RWPE2 (cell line): Measurements from ENCODE around the gene CASTOR1.

Experiments
- ATAC-seq: fragments of 200-7000 bp; cut with Tn5 transposase; 3 replicates; pipeline ENCODE4 v1.9.1; 2021; ENCODE audit warnings: low read depth
- DNase-seq: peaks from one replicate; pipeline ENCODE4 v3.0.0-alpha.2; 2020; ENCODE audit warnings: low spot score
- H3K27ac ChIP-seq: fragments of 450-650 bp; 2 replicates; pipeline ENCODE4 v1.5.1; 2017; ENCODE audit warnings: mild to moderate bottlenecking; ENCODE audit not compliant: poor library complexity, severe bottlenecking
- H3K27me3 ChIP-seq: fragments of 250-450 bp; sonication (Bioruptor Pico); 2 replicates; pipeline ENCODE4 v1.5.1; 2021; ENCODE audit warnings: mild to moderate bottlenecking, moderate library complexity; ENCODE audit not compliant: insufficient read depth, poor library complexity, severe bottlenecking
- H3K36me3 ChIP-seq: fragments of 250-450 bp; sonication (Bioruptor Pico); 2 replicates; pipeline ENCODE4 v1.5.1; 2020; ENCODE audit warnings: low read depth, mild to moderate bottlenecking, moderate library complexity
- H3K4me1 ChIP-seq: fragments of 250-450 bp; sonication (Bioruptor Pico); 2 replicates; pipeline ENCODE4 v1.5.1; 2021; ENCODE audit warnings: mild to moderate bottlenecking, moderate library complexity; ENCODE audit not compliant: insufficient read depth, poor library complexity, severe bottlenecking
- H3K4me3 ChIP-seq: fragments of 250-450 bp; sonication (Bioruptor Pico); 2 replicates; pipeline ENCODE4 v1.5.1; 2021; ENCODE audit warnings: mild to moderate bottlenecking, moderate library complexity; ENCODE audit not compliant: severe bottlenecking
- H3K9me3 ChIP-seq: fragments of 250-450 bp; sonication (Bioruptor Pico); 2 replicates; pipeline ENCODE4 v1.5.1; 2021; ENCODE audit warnings: mild to moderate bottlenecking, moderate library complexity; ENCODE audit not compliant: severe bottlenecking
- CTCF ChIP-seq: fragments of 450-650 bp; IDR thresholded peaks from one replicate; pipeline ENCODE4 v1.5.1; 2017; ENCODE audit warnings: mild to moderate bottlenecking, moderate library complexity; ENCODE audit not compliant: poor library complexity, severe bottlenecking

CASTOR1 gene

DNA sequence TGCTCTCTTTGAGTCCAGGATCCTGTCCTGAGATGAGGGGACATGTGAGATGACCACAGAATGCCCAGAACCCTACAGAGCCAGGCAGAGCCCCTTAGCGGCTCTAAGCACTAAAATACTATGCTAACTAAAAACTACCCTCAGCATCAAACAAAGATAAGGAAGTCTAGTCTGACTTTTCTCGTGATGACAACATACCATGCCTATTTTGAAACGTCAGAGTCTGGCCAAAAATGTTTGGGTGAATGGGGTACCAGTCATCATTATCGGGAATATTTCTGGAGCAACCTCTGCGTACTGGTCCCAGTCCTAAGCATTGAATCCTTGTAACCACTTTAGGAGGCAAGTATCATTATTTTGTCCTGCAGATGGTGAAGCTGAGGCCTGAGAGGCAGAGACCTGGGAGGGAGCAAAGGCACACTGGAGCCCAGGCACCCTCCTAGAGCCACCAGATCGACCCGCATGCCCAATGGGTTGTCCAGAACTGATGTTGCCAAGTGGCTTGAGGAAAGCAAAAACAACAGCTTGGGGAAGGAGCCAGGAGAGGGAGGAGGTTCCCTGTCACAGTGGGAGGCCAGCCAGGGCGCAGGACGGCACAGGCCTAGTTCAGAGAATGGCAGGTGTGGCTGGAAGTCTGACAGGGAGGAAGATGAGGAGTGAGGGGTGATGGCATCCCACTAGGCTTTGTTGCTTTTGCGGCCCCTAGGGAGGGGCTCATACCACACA lies 15.4 kb downstream of the CASTOR1 start:
- Histone ChIP-seq H3K9me3 (no peaks in the 10 kb centered on the region), H3K4me3 (no peak overlapping the region), H3K36me3 (no peaks in the 10 kb centered on the region), H3K27me3 (no peaks in the 10 kb centered on the region), H3K4me1 (peaks cover 7% of the 10 kb centered on the region), H3K27ac (no peak overlapping the region)
- no peak for ATAC-seq
- TF ChIP-seq CTCF: no peak
- no peak for DNase-seq

- peaks cover 7% of the 10 kb centered on the region for H3K4me1 ChIP-seq
- no peak overlapping the region for H3K27ac ChIP-seq
- DNase-seq (no peak), ATAC-seq (no peak)
- no peaks in the 10 kb centered on the region for H3K27me3 ChIP-seq
- no peaks in the 10 kb centered on the region for H3K9me3 ChIP-seq
- H3K4me3 ChIP-seq: no peak overlapping the region
- TF ChIP-seq CTCF: no peak
- H3K36me3 ChIP-seq: no peaks in the 10 kb centered on the region
These were observed 16.3 kb downstream of the CASTOR1 start for GRCh38 chr22:30272781-30273601.

DNA sequence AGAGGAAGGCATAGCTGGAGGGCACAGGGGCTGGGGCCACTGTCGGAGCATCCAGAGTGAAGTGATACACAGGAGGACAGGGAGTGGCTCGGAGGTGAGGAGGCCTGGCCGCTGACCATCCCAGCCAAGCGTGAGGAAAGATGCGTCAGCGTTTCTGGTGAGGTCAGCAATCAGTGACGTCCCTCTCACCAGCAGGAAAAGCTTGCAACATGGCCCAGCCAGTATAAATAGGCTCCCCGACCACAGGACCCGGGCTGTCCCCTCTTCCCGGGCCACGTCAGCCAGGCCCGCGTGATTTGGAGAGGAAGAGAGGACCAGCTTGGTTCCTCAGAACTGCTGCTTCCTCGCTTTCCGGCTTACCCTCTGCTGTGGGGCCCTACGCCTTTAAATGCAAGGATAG lies 18.5 kb downstream of the CASTOR1 start:
- no peaks in the 10 kb centered on the region for H3K4me1 ChIP-seq
- H3K36me3 ChIP-seq: no peaks in the 10 kb centered on the region
- no peak overlapping the region for H3K4me3 ChIP-seq
- ATAC-seq (no peak), DNase-seq (no peak)
- H3K27ac ChIP-seq: no peak overlapping the region
- no peaks in the 10 kb centered on the region for H3K9me3 ChIP-seq
- no peaks in the 10 kb centered on the region for H3K27me3 ChIP-seq
- no peak for TF ChIP-seq CTCF

GRCh38 chr22:30268331-30268730 lies 21.0 kb downstream of the CASTOR1 start:
- DNase-seq (no peak), ATAC-seq (no peak)
- no peak overlapping the region for H3K4me3 ChIP-seq
- no peaks in the 10 kb centered on the region for H3K9me3 ChIP-seq
- H3K4me1 ChIP-seq: no peaks in the 10 kb centered on the region
- H3K27me3 ChIP-seq: no peaks in the 10 kb centered on the region
- no peak for TF ChIP-seq CTCF
- H3K27ac ChIP-seq: no peak overlapping the region
- no peaks in the 10 kb centered on the region for H3K36me3 ChIP-seq
